Measurements from ENCODE around the gene UPK3BL2. TPM values are rescaled to one million over a fixed set of nuclear protein-coding genes. Genes with fewer than 3 reads are reported as not detected.
"Not testable (repeated sequence)": the region's sequence is repeated elsewhere in the genome, so short reads cannot be mapped to it uniquely, and the experiment has no call there.

UPK3BL2 gene, protein sequence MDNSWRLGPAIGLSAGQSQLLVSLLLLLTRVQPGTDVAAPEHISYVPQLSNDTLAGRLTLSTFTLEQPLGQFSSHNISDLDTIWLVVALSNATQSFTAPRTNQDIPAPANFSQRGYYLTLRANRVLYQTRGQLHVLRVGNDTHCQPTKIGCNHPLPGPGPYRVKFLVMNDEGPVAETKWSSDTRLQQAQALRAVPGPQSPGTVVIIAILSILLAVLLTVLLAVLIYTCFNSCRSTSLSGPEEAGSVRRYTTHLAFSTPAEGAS
- 10 to 100 TPM in 2 of 4 donors, 1 to 10 TPM in 2; 5.8 to 15.4 (median 10.8) TPM for polyA plus RNA-seq
- long read RNA-seq, donor 1, partial matches to known transcripts = 8 of 10 reads
- long read RNA-seq, donor 1, other reads (novel, unspliced or antisense) = 0 of 10 reads
- long read RNA-seq, donor 2 = 0 reads
- long read RNA-seq, donor 3, partial matches to known transcripts = 0 of 1 reads
- long read RNA-seq, donor 3, other reads (novel, unspliced or antisense) = 0 of 1 reads
- long read RNA-seq, donor 4 = 0 reads
- long read RNA-seq, donor 5 = 0 reads
- long read RNA-seq, donor 6 = 0 reads
- long read RNA-seq, donor 7, transcript AC093668.3-201 (6 exons, 1,005 nt) = major isoform, 6 of 6 reads
- long read RNA-seq, donor 7, partial matches to known transcripts = 0 of 6 reads
- long read RNA-seq, donor 7, other reads (novel, unspliced or antisense) = 0 of 6 reads
- long read RNA-seq, donor 8, partial matches to known transcripts = 0 of 1 reads
- long read RNA-seq, donor 8, other reads (novel, unspliced or antisense) = 0 of 1 reads
- long read RNA-seq, donor 9, partial matches to known transcripts = 0 of 1 reads
- long read RNA-seq, donor 9, other reads (novel, unspliced or antisense) = 0 of 1 reads
- long read RNA-seq, donor 10 = 0 reads

GRCh38 chr7:102543596-102543995 lies at the start of gene UPK3BL2:
UPK3BL2 (minus strand) TSS chr7:102543696; CDS start chr7:102543636, 60 bp downstream.
- not testable (repeated sequence) for H3K27ac ChIP-seq (ENCODE audit: low read depth in 1 of 3, low read length in 2 of 3); H3K36me3 ChIP-seq (ENCODE audit: control insufficient read depth in 3 of 3, insufficient read depth in 2 of 3, low read depth in 1 of 3, low read length in 3 of 3); DNase-seq; H3K4me1 ChIP-seq (ENCODE audit: control insufficient read depth in 3 of 3, insufficient read depth in 2 of 3, low read depth in 1 of 3, low read length in 2 of 3); H3K27me3 ChIP-seq (ENCODE audit: control insufficient read depth in 3 of 3, insufficient read depth in 3 of 3, low read length in 3 of 3); H3K9me3 ChIP-seq (ENCODE audit: control insufficient read depth in 2 of 2, insufficient read depth in 1 of 2, low read depth in 1 of 2, low read length in 1 of 2); H3K4me3 ChIP-seq (ENCODE audit: low read depth in 1 of 3, low read length in 3 of 3); FAIRE-seq
- WGBS, 3 donors = no CpG with 5 or more reads among the region's 8 CpGs

DNA sequence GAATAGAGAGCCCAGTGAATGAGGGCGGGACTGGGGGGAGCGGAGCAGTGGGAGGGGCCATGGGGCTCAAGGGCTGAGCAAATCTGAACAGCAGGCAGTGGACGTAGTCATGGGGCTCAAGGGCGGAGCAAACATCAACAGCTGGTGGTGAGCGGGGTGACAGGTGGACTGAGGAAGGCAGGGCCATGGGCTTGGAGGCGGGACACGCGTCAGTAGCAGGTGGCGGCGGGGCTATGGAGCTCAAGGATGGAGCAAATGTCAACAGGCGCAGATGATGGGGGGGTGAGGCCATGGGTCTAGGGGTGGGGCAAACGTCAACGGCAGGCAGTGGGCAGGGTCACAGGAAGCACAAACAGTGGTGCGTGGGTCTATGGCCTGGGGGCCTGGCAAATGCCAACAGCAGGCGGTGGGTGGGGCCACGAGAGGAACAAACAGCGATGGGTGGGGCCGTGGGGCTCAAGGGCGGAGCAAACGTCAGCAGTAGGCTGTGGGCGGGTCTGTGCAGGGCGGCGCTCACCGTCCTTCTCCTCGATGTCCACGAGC lies 49.1 kb upstream of the UPK3BL2 start:
- not testable (repeated sequence) for H3K4me1 ChIP-seq (ENCODE audit: control insufficient read depth in 3 of 3, insufficient read depth in 2 of 3, low read depth in 1 of 3, low read length in 2 of 3); H3K4me3 ChIP-seq (ENCODE audit: low read depth in 1 of 3, low read length in 3 of 3); FAIRE-seq; H3K9me3 ChIP-seq (ENCODE audit: control insufficient read depth in 2 of 2, insufficient read depth in 1 of 2, low read depth in 1 of 2, low read length in 1 of 2); H3K36me3 ChIP-seq (ENCODE audit: control insufficient read depth in 3 of 3, insufficient read depth in 2 of 3, low read depth in 1 of 3, low read length in 3 of 3); H3K27me3 ChIP-seq (ENCODE audit: control insufficient read depth in 3 of 3, insufficient read depth in 3 of 3, low read length in 3 of 3); H3K27ac ChIP-seq (ENCODE audit: low read depth in 1 of 3, low read length in 2 of 3); DNase-seq
- WGBS, 3 donors = 9 to 26% (median 18%) methylated on average over 6 of the region's 26 CpGs

- FAIRE-seq; H3K4me3 ChIP-seq (ENCODE audit: low read depth in 1 of 3, low read length in 3 of 3); H3K4me1 ChIP-seq (ENCODE audit: control insufficient read depth in 3 of 3, insufficient read depth in 2 of 3, low read depth in 1 of 3, low read length in 2 of 3); DNase-seq; H3K36me3 ChIP-seq (ENCODE audit: control insufficient read depth in 3 of 3, insufficient read depth in 2 of 3, low read depth in 1 of 3, low read length in 3 of 3); H3K27ac ChIP-seq (ENCODE audit: low read depth in 1 of 3, low read length in 2 of 3); H3K9me3 ChIP-seq (ENCODE audit: control insufficient read depth in 2 of 2, insufficient read depth in 1 of 2, low read depth in 1 of 2, low read length in 1 of 2); H3K27me3 ChIP-seq (ENCODE audit: control insufficient read depth in 3 of 3, insufficient read depth in 3 of 3, low read length in 3 of 3): not testable (repeated sequence)
- WGBS, 3 donors = no CpG with 5 or more reads among the region's 9 CpGs
Measured at GRCh38 chr7:102589857-102590256, 46.4 kb upstream of the UPK3BL2 start.

DNA sequence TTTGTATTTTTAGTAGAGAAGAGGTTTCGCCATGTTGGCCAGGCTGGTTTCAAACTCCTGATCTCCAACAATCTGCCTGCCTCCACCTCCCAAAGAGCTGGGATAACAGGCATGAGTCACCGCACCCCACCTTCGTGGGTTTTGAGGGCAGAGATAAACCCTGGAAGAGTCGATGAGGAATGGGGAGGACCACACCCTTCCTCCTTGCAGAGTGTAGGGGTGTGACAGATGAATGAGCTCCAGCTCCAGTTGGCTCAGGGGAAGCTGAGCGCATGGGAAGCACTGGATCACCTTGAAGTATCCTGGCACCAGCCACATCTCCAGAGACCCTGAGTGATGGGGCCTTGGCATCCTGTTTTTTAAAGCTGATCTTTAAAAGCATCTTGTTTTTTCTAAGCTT lies 40.0 kb upstream of the UPK3BL2 start:
- not testable (repeated sequence) for H3K27ac ChIP-seq (ENCODE audit: low read depth in 1 of 3, low read length in 2 of 3); FAIRE-seq; H3K4me1 ChIP-seq (ENCODE audit: control insufficient read depth in 3 of 3, insufficient read depth in 2 of 3, low read depth in 1 of 3, low read length in 2 of 3); H3K9me3 ChIP-seq (ENCODE audit: control insufficient read depth in 2 of 2, insufficient read depth in 1 of 2, low read depth in 1 of 2, low read length in 1 of 2); H3K27me3 ChIP-seq (ENCODE audit: control insufficient read depth in 3 of 3, insufficient read depth in 3 of 3, low read length in 3 of 3); H3K36me3 ChIP-seq (ENCODE audit: control insufficient read depth in 3 of 3, insufficient read depth in 2 of 3, low read depth in 1 of 3, low read length in 3 of 3); H3K4me3 ChIP-seq (ENCODE audit: low read depth in 1 of 3, low read length in 3 of 3); DNase-seq
- no CpG with 5 or more reads among the region's 5 CpGs for WGBS, 3 donors

GRCh38 chr7:102581722-102582121 lies 38.2 kb upstream of the UPK3BL2 start:
- not testable (repeated sequence) for H3K27me3 ChIP-seq (ENCODE audit: control insufficient read depth in 3 of 3, insufficient read depth in 3 of 3, low read length in 3 of 3); H3K9me3 ChIP-seq (ENCODE audit: control insufficient read depth in 2 of 2, insufficient read depth in 1 of 2, low read depth in 1 of 2, low read length in 1 of 2); H3K36me3 ChIP-seq (ENCODE audit: control insufficient read depth in 3 of 3, insufficient read depth in 2 of 3, low read depth in 1 of 3, low read length in 3 of 3); FAIRE-seq; DNase-seq; H3K4me3 ChIP-seq (ENCODE audit: low read depth in 1 of 3, low read length in 3 of 3); H3K4me1 ChIP-seq (ENCODE audit: control insufficient read depth in 3 of 3, insufficient read depth in 2 of 3, low read depth in 1 of 3, low read length in 2 of 3); H3K27ac ChIP-seq (ENCODE audit: low read depth in 1 of 3, low read length in 2 of 3)
- no CpG with 5 or more reads among the region's 5 CpGs for WGBS, 3 donors

- not testable (repeated sequence) for H3K4me1 ChIP-seq (ENCODE audit: control insufficient read depth in 3 of 3, insufficient read depth in 2 of 3, low read depth in 1 of 3, low read length in 2 of 3); H3K27ac ChIP-seq (ENCODE audit: low read depth in 1 of 3, low read length in 2 of 3); H3K36me3 ChIP-seq (ENCODE audit: control insufficient read depth in 3 of 3, insufficient read depth in 2 of 3, low read depth in 1 of 3, low read length in 3 of 3); FAIRE-seq; H3K27me3 ChIP-seq (ENCODE audit: control insufficient read depth in 3 of 3, insufficient read depth in 3 of 3, low read length in 3 of 3); H3K9me3 ChIP-seq (ENCODE audit: control insufficient read depth in 2 of 2, insufficient read depth in 1 of 2, low read depth in 1 of 2, low read length in 1 of 2); H3K4me3 ChIP-seq (ENCODE audit: low read depth in 1 of 3, low read length in 3 of 3); DNase-seq
- 76 to 85% (median 80%) methylated on average over 5 of the region's 5 CpGs for WGBS, 3 donors
Measured at GRCh38 chr7:102578486-102578885, 35.0 kb upstream of the UPK3BL2 start.

- FAIRE-seq; DNase-seq; H3K27ac ChIP-seq (ENCODE audit: low read depth in 1 of 3, low read length in 2 of 3); H3K27me3 ChIP-seq (ENCODE audit: control insufficient read depth in 3 of 3, insufficient read depth in 3 of 3, low read length in 3 of 3); H3K4me3 ChIP-seq (ENCODE audit: low read depth in 1 of 3, low read length in 3 of 3); H3K4me1 ChIP-seq (ENCODE audit: control insufficient read depth in 3 of 3, insufficient read depth in 2 of 3, low read depth in 1 of 3, low read length in 2 of 3); H3K36me3 ChIP-seq (ENCODE audit: control insufficient read depth in 3 of 3, insufficient read depth in 2 of 3, low read depth in 1 of 3, low read length in 3 of 3); H3K9me3 ChIP-seq (ENCODE audit: control insufficient read depth in 2 of 2, insufficient read depth in 1 of 2, low read depth in 1 of 2, low read length in 1 of 2): not testable (repeated sequence)
- WGBS, 3 donors = 82 to 90% (median 83%) methylated on average over 6 to 7 of the region's 7 CpGs
Measured at GRCh38 chr7:102577315-102578240, 34.1 kb upstream of the UPK3BL2 start.

DNA sequence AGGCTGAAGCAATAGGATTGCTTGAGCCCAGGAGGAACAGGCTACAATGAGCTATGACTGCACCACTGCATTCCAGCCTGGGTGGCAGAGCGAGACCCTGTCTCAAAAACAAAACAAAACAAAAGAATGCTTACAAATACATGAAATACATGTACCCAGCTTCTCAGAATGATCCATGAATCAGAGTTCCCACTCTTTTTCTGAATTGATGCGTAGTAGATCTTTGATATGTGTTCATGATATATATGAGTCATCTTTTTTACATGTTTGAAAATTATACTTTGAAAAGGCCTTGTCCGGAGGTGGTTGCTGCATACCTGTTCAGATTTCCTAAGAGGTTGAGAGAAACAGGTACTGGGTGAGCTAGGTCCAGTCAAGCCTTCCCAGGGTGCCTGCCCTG lies 32.9 kb upstream of the UPK3BL2 start:
- no CpG with 5 or more reads among the region's 3 CpGs for WGBS, 3 donors

More for the DNA sequence above, 32.9 kb upstream of the UPK3BL2 start:
- not testable (repeated sequence) for FAIRE-seq; H3K9me3 ChIP-seq (ENCODE audit: control insufficient read depth in 2 of 2, insufficient read depth in 1 of 2, low read depth in 1 of 2, low read length in 1 of 2); H3K27ac ChIP-seq (ENCODE audit: low read depth in 1 of 3, low read length in 2 of 3); H3K4me3 ChIP-seq (ENCODE audit: low read depth in 1 of 3, low read length in 3 of 3); H3K36me3 ChIP-seq (ENCODE audit: control insufficient read depth in 3 of 3, insufficient read depth in 2 of 3, low read depth in 1 of 3, low read length in 3 of 3); DNase-seq; H3K4me1 ChIP-seq (ENCODE audit: control insufficient read depth in 3 of 3, insufficient read depth in 2 of 3, low read depth in 1 of 3, low read length in 2 of 3); H3K27me3 ChIP-seq (ENCODE audit: control insufficient read depth in 3 of 3, insufficient read depth in 3 of 3, low read length in 3 of 3)

Data from small intestine (tissue), 16 donors.